ENCODE data around the gene ABR. TPM values are rescaled to one million over a fixed set of nuclear protein-coding genes. Genes with fewer than 3 reads are reported as not detected.

Gene ABR
- total RNA-seq, 1 donor from 2014 or later: 59.7 TPM

- Mint-ChIP-seq H3K4me1 (peaks cover 10% of the 10 kb centered on the region), H3K4me3 (no peak overlapping the region), H3K36me3 (ENCODE audit: low read depth) (no peaks in the 10 kb centered on the region)
These were observed 147.4 kb downstream of the ABR start for GRCh38 chr17:1032391-1032790.

DNA sequence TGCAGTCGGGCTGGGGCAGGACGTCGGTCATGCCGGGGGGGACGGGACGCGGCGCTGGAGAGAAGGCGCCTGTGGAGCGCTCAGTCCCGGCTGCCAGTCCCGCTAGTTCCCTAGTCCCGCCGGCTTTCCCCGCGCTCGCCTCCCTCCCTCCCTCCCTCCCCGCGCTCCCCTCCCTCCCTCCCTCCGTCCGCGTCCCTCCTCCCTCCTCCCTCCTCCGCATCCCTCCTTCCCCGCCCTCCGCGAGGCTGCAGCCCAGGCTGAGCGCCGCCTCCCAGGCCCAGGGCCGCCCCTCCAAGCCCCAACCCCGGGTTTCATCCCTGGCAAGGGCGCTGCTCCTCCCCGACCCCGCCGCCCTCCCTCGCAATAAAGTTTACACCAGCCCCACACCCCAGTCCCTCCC lies 148.1 kb downstream of the ABR start:
- peak; percentile 47 for DNase-seq (ENCODE audit: low read depth, low spot score)
- TF ChIP-seq, protein P1, sequence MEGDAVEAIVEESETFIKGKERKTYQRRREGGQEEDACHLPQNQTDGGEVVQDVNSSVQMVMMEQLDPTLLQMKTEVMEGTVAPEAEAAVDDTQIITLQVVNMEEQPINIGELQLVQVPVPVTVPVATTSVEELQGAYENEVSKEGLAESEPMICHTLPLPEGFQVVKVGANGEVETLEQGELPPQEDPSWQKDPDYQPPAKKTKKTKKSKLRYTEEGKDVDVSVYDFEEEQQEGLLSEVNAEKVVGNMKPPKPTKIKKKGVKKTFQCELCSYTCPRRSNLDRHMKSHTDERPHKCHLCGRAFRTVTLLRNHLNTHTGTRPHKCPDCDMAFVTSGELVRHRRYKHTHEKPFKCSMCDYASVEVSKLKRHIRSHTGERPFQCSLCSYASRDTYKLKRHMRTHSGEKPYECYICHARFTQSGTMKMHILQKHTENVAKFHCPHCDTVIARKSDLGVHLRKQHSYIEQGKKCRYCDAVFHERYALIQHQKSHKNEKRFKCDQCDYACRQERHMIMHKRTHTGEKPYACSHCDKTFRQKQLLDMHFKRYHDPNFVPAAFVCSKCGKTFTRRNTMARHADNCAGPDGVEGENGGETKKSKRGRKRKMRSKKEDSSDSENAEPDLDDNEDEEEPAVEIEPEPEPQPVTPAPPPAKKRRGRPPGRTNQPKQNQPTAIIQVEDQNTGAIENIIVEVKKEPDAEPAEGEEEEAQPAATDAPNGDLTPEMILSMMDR (conservative IDR thresholded peaks at IDR 0.05): no peak
- no peak overlapping the region for H3K27ac Mint-ChIP-seq (ENCODE audit: unreplicated experiment)
- no peak overlapping the region for H3K4me3 Mint-ChIP-seq
- peaks cover 10% of the 10 kb centered on the region for H3K4me1 Mint-ChIP-seq
- H3K36me3 Mint-ChIP-seq (ENCODE audit: low read depth): no peaks in the 10 kb centered on the region
- H3K27me3 Mint-ChIP-seq (ENCODE audit: low read depth): peaks cover 3% of the 10 kb centered on the region
- no peaks in the 10 kb centered on the region for H3K9me3 Mint-ChIP-seq

More at GRCh38 chr17:1032391-1032790, 147.4 kb downstream of the ABR start:
- no peak for DNase-seq (ENCODE audit: low read depth, low spot score)
- Mint-ChIP-seq H3K27me3 (ENCODE audit: low read depth) (peaks cover 3% of the 10 kb centered on the region), H3K9me3 (no peaks in the 10 kb centered on the region), H3K27ac (ENCODE audit: unreplicated experiment) (no peak overlapping the region)
- TF ChIP-seq, protein P1 (conservative IDR thresholded peaks at IDR 0.05): no peak

DNA sequence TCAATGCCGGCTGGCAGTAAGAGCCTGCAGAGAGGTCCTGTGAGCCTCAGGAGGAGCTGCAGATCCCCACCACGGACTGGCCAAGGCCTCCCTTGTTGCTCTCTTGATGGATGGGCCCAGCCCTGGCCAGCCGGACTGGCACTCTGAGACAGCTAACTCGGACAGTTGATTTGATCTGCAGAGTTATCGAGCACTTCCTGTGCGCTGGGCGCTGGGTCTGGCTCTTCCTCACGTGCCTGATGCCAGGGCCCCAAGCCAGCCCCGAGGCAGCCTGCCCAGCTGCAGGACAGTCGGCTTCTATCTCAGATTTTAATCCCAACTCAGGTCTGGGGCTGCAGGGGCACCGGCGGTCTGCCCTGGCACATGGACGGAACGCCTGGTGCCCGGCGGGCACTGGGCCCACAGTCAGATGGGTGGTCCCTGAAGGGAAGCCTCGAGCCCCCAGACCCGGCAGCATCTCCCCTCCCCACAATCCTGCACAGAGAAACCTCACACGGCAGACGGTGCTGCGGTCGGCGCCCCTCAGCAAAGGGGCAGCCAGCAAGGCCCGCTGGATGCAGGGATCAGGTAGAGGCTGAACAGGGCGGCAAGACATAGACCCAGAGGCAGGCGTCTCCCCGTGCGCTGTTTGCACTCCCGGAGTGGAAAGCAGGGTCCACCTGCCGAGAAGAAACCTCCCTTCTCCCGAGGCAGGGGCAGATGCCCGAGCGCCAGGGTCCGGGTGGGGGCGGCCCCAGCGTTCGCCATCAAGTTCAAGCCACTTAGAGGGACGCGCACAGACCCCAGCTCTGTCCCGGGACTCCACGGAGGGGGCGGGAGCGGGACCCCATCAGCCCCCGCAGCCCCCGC lies 148.9 kb downstream of the ABR start:
- no peaks in the 10 kb centered on the region for H3K36me3 Mint-ChIP-seq (ENCODE audit: low read depth)
- no peak overlapping the region for H3K4me3 Mint-ChIP-seq
- peaks cover 10% of the 10 kb centered on the region for H3K4me1 Mint-ChIP-seq
- TF ChIP-seq, protein P1 (conservative IDR thresholded peaks at IDR 0.05): no peak
- no peaks in the 10 kb centered on the region for H3K9me3 Mint-ChIP-seq
- no peak for DNase-seq (ENCODE audit: low read depth, low spot score)
- peaks cover 3% of the 10 kb centered on the region for H3K27me3 Mint-ChIP-seq (ENCODE audit: low read depth)
- no peak overlapping the region for H3K27ac Mint-ChIP-seq (ENCODE audit: unreplicated experiment)

GRCh38 chr17:1029922-1030644 lies 149.7 kb downstream of the ABR start:
- Mint-ChIP-seq H3K9me3 (no peaks in the 10 kb centered on the region), H3K27me3 (ENCODE audit: low read depth) (peaks cover 3% of the 10 kb centered on the region), H3K27ac (ENCODE audit: unreplicated experiment) (no peak overlapping the region), H3K4me1 (peaks cover 15% of the 10 kb centered on the region), H3K4me3 (no peak overlapping the region), H3K36me3 (ENCODE audit: low read depth) (no peaks in the 10 kb centered on the region)
- DNase-seq (ENCODE audit: low read depth, low spot score): no peak
- TF ChIP-seq, protein P1 (conservative IDR thresholded peaks at IDR 0.05): no peak

- Mint-ChIP-seq H3K9me3 (no peaks in the 10 kb centered on the region), H3K4me1 (peaks cover 15% of the 10 kb centered on the region), H3K36me3 (ENCODE audit: low read depth) (no peaks in the 10 kb centered on the region), H3K4me3 (no peak overlapping the region), H3K27ac (ENCODE audit: unreplicated experiment) (no peak overlapping the region), H3K27me3 (ENCODE audit: low read depth) (peaks cover 3% of the 10 kb centered on the region)
- TF ChIP-seq, protein P1 (conservative IDR thresholded peaks at IDR 0.05): no peak
- DNase-seq (ENCODE audit: low read depth, low spot score): no peak
These were observed 150.4 kb downstream of the ABR start for GRCh38 chr17:1029196-1029921.
